Activated CD8-positive, alpha-beta memory T cell treated with anti-CD3 and anti-CD28 coated beads for 24 hours (primary cell): ENCODE data around the gene ALPI.
"Not testable (repeated sequence)": the region's sequence is repeated elsewhere in the genome, so short reads cannot be mapped to it uniquely, and the experiment has no call there.

ENCODE experiments used
- DNase-seq: peaks from one replicate; pipeline ENCODE4 v3.0.0-alpha.2; 2020

The ALPI gene

DNA sequence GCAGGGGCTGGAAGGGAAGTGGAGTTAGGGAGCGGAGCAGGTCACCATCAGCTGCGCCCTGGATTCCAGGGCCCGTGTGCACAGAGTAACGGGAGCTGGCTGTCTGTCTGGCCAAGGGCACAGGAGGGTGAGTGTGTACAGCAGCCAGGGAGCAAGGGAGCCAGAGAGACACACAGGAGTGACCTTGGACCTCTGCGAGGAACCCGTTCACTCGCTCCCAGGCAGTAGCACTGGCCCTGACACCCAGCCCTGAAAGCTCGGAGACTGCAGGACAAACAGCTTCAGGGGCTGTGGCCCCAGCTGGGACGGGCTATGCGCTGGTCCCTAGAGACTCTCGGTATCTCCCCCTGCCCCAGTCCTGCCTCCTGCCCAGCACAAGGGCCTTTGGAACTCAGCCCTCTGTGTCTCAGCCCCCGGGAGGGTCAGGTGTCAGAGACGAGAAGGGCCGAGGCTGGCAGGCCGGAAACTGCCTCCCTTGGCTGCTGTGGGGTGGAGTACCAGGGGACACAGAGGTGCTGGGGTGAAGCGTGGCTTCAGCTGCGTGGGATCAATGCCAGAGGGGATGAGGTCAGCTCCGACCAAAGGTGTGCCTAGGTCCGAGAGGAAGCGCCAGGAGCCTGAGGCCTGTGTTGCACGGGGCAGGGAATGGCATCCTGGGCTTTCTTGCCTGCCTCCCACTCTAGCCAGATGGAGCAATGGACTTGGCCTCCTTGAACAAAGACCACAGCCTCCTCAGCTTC lies 12.1 kb upstream of the ALPI start:
- DNase-seq: not testable (repeated sequence)

DNA sequence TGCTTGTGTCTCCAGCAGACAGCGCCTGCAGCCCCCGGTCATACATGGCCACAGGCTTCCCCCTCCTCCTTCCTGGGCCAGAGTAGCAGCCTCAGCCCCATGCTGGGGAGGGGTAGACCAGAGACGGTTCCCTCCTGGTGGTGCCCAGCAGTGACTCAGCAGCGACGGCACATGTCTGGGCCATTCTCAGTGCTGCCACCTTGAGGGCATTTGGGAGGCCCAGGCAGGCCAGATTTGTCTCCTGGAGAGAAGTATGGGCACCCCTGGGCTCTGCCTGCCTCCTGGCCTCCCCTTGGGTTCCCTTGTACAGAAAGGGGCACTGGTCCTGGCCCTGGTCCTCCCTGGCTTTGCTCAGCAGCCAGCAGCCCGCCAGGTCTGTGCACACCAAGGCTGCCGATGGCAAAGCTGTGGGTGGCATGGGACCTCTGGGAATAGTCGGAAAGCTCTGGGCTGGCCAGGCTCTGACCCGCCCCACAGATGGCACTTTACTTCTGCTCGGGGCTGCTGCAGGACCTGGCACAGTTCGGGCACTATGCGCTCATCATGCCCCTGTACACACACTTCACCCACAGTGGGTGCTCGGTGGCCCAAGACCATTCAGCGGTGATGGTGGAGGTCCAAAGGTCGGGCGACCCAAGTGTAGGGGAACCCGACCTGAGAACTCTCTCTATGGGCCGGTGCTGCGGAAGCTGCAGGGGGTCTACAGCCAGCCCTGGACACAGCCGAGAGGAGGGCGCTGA lies 11.4 kb upstream of the ALPI start:
- peak; percentile 87 for DNase-seq

DNA sequence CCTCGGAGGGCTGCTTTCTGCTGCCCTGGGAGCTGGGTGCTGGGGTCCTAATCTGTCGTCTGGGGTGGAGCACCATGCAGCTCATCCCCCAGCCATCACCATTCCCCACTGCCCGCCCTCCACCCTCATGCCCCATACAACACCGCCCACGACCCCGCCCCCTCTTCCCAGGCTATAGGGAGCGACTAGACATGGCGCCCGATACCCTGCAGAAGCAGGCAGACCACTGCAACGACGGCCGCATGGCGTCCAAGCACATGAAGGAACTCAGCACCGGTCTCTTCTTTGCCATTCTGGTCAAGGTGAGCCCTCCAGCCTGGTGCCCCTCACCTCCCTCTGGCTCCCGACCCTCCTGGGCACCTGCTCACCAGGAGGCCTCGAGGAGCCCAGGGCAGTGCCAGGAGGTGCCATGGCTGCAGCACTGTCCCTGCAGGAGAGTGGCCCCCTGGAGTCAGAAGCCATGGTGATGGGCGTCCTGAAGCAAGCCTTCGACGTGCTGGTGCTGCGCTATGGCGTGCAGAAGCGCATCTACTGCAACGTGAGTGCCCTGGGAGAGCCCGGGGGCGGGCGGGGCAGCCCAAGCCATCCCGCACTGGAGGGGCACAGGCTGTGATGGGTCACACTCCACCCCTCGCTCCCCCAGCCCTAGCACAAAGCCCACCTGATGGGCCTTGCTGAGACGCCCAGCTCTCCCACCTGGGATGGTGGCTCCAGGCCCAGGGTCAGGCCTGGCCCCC lies 10.6 kb upstream of the ALPI start:
- not testable (repeated sequence) for DNase-seq

DNA sequence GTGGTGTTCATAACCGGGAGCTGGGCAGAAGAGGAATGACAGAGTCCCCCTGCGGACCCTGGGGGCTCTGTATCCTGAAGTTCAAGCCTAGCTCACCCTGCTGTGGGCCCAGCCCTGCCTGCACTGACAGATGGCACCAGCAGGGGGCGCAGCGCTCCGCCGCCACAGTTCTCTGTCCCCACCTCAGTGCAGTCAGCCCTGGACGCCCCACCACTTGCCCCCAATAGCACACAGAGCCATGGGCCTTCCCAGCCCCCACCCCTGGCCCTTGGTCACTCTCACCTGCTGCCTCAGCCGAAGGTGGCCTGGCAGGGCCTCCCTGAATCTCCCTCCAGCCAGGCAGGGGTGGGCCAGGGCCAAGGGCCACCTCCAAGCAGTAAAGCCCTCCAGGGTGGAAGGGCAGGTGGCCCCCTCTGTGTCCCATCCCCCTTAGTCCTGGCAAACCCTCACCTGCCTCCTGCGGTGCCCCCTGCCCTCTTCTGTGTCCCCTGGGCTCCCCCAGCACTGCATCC lies 9.6 kb upstream of the ALPI start:
- DNase-seq: not testable (repeated sequence)

DNA sequence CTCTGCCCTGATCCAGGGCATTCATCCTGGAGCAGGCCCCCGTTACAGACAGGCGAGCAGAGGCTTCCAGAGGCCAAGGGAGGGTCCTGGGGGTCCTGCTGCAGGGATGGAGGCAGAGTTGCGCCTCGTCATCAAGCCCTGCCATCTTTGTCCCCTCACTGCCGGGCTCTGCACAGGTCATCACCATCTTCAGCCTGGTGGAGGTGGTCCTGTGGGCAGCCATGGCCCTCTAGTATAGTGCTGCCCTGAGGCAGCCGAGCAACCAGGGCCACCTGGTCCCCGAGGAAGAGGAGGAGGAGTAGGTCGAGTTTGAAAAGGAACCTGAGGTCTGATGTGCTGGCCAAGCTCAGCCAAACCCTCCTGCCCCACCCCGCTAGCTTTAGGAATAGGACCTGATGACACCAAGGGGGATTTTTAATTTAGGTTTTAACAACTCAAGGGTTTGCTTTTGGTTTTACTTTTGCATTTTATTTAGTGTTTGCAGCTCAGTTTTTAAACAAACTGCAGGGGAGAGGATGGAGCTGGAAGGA lies 8.8 kb upstream of the ALPI start:
- peak; percentile 55 for DNase-seq

DNA sequence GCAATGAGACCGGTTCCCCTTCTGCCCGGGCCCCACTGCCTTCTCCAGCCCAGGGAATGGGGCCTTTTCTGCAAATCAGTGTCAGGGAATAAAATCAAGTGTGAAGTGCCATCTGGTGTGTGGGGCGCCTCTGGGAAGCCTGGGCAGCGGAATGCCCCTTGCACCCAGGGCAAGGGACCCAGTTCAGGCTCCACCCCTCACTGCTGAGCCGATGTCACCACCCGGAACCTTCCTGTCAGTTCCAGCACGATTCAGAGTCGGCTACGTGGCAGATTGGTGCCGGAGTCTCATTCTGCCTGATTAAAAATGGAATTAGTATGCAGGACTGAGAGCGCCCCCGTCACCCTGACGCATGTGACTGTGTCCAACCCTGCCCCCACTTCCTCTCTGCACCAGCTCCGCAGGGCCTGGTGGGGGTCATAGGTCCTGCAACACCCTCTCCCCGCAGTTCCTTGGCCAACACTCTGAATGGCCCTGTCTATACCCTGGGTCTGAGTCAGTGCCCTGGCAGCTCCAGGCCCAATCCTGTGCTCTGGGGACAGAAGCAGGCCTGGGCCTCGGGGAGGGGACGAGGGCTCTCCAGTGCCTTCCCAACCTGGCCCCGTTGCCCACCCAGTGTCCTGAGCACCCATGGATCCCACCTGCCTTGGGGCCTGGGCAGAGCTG lies 8.2 kb upstream of the ALPI start:
- peak; percentile 54 for DNase-seq

DNA sequence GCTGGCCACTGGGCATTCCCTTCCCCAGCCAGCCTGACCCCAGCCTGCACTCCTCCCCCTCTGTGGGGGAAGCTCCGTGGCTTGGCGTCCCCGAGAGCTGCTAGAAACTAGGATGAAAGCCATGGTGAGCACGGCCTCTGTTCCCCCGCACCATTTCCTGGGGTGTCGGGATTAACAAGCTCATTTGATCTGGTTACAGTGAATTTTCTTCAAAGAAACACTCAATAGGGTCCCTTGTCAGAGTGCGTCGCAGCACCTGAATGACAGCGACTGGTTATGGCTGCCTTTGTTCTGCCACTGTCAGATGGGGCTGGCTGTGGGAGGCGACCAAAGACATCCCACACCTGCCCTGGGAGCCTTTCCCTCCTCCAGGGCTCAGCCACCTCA lies 7.7 kb upstream of the ALPI start:
- DNase-seq: no peak

DNA sequence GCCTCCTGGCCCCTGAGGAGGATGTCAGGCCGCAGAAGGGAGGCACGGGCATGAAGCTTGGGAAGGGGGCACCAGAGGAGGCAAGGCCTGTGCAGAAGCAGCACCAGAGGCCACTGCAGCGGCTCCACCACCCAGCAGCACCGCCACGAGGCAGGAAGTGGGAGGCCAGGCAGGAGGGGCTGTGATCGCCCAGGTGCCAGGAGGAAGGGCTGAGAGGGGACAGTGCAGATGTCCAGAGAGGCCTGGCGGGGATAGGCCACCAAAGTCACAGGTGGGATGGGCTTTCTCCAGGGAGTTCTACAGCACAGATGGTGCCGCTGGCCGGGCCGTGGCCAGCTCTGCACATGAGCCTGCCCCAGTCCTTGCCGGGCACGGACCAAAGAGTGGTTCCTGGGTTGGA lies 6.0 kb upstream of the ALPI start:
- DNase-seq: peak; percentile 47

DNA sequence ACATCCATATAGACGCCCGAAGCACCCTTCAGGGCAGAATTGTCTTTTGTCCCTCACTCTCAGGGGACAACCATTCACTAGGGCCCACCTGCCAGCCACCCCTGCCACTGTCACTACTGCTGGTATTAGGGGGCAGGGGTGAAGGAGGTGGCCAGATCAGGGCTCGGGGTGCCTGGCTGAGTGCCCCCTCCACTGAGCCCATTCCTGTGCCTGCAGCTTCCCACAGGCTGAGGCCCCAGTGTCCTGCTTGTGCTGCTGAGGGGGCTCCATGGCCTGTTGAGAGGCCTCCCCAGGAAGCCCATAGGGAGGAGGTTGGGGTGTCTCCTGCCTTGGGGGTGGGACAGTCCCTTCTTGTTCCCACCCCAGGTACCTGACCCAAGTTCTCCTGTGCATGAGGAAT lies 4.3 kb upstream of the ALPI start:
- not testable (repeated sequence) for DNase-seq

DNA sequence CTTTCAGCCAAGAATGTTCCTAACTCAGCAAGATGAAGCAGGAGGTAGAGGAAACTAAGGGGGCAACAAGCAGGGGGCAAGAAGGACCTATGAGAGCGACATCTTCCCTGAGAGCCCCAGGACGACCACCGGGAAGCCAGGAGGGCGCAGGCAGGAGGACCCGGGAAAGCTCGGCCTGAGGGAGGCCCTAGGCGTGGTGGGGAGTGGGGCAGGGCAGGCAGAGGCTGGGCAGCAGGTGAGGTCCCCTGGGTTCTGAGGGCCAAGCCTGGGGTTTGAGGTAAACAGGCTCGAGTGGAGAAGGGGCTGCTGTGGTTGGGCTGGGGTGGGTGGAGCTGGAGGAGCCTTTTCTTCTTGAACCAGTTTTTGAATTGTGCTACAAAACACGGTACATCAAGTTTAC lies 1.3 kb upstream of the ALPI start:
- no peak for DNase-seq

DNA sequence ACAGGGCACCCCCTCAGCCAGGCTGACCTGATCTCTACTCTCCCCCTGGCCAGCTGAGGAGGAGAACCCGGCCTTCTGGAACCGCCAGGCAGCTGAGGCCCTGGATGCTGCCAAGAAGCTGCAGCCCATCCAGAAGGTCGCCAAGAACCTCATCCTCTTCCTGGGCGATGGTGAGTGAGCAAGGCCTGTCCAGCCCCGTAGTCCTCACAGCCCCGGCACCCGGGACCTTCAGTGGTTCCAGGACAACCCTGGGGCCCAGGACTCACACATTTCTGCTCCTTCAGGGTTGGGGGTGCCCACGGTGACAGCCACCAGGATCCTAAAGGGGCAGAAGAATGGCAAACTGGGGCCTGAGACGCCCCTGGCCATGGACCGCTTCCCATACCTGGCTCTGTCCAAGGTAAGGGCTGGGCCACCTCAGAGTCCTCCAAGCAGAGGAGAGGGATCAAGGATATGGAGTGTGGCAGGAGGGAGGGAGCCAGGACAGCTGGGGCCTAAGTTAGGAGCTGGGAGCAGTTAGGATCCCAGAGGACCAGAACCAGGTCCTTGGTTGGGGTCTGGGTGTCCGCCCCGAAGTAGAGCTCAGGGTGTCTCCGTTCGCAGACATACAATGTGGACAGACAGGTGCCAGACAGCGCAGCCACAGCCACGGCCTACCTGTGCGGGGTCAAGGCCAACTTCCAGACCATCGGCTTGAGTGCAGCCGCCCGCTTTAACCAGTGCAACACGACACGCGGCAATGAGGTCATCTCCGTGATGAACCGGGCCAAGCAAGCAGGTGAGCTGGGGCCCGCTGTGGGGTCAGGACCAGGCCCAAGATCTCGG lies 555 bp downstream of the ALPI start:
- no peak for DNase-seq

DNA sequence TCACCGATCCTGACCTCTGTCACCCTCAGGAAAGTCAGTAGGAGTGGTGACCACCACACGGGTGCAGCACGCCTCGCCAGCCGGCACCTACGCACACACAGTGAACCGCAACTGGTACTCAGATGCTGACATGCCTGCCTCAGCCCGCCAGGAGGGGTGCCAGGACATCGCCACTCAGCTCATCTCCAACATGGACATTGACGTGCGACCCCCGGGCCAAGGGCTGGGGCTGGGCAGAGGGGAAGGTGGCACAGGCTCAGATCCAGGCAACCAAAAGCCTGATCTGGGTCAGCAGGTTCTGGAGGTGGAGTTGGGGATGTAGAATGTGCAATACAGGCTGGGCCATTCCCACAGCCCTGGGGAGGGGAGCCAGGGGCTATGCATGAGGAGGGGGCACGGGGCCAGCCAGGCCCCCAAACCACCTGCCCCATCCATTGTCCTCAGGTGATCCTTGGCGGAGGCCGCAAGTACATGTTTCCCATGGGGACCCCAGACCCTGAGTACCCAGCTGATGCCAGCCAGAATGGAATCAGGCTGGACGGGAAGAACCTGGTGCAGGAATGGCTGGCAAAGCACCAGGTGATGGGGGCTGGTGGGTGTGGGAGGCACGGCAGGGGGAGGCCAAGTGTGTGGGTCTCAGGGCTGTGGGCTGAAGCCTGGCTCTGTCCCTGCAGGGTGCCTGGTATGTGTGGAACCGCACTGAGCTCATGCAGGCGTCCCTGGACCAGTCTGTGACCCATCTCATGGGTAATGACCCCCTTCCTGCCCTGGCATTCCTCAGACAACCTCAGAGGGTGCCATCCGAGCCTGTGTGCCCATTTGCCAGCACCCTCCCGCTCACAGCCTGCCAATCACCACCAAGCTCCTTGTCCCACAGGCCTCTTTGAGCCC lies 1.4 kb downstream of the ALPI start:
- no peak for DNase-seq

DNA sequence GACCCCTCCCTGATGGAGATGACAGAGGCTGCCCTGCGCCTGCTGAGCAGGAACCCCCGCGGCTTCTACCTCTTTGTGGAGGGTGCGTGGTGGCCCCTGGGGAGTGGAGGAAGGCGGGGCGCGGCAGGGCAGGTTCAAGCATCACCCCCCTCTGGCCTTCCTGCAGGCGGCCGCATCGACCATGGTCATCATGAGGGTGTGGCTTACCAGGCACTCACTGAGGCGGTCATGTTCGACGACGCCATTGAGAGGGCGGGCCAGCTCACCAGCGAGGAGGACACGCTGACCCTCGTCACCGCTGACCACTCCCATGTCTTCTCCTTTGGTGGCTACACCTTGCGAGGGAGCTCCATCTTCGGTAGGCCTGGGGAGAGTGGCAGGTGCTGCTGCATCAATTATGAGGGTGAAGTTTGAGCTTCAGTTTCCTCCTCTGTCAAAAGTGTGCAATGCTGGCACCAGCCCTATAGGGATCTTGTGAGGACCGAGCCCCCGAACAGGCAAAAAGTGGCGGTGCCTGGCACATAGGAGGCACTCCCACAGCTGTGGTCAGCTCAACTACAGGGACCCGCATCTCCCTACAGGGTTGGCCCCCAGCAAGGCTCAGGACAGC lies 2.2 kb downstream of the ALPI start:
- no peak for DNase-seq

DNA sequence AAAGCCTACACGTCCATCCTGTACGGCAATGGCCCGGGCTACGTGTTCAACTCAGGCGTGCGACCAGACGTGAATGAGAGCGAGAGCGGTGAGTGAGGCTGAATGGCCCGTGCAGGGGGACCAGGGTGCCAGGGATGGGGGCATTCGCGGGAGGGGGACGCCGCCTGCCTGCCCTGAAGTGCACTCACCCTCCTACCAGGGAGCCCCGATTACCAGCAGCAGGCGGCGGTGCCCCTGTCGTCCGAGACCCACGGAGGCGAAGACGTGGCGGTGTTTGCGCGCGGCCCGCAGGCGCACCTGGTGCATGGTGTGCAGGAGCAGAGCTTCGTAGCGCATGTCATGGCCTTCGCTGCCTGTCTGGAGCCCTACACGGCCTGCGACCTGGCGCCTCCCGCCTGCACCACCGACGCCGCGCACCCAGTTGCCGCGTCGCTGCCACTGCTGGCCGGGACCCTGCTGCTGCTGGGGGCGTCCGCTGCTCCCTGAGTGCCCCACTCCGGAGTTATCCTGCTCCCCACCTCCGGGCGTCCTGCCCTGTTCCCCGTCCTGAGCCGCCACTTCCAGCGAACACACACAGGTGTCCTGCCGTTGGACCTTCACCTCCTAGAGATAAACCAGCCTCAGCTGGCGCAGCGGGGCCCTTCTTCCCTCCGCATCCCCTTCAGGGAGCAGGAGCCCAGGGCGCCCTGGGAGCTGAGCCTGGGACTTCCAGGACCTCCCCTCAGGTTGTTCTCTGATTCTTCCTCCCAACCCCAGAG lies 2.9 kb downstream of the ALPI start:
- DNase-seq: no peak

DNA sequence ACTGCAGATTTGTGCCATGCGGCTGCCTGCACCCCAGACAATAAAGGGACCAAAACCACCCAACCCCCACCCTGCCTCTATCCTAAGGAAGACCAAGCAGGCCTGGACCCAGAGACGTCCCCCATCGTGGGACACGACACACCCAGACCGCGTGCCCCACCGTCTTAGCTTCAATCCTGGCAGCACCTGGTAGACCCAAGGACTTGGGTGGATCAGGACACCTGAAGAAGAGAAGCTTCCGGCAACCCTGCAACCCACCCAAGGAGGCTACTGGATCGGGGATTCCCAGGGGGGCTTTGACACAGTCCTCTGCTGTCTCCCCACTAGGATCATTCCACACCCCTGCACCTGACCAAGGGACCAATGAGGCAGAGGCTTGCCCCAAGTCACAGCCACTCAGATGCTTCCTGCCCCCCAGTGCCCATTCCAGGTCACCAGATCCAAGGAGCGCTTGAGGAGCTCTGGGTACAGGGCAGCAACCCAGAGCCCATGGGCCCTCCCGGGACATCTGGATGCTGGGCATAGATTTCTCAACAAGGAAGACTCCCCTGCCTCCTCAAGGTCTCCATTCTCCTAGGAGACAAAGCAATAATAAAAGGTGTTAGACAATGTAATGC lies 3.6 kb downstream of the ALPI start:
- no peak for DNase-seq

DNA sequence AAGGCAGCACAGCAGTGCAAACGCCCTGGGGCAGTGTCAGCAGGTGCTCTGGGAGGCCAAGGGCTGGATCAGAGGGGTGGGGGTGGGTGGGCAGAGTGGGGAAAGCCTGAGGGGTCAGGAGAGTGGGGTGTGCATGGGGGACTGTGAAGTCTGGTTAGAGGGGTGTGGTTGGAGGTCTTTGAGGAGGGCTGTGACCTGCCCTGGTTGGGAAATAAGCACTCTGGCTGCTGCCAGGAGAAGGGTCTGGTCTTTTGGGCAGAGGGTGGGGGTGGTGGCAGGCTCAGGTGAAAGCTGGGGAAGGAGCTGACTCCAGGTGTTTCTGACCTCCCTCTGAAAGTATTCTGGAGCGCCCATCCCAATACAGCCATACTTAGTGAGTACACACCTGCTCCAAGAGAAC lies 4.2 kb downstream of the ALPI start:
- DNase-seq: no peak

DNA sequence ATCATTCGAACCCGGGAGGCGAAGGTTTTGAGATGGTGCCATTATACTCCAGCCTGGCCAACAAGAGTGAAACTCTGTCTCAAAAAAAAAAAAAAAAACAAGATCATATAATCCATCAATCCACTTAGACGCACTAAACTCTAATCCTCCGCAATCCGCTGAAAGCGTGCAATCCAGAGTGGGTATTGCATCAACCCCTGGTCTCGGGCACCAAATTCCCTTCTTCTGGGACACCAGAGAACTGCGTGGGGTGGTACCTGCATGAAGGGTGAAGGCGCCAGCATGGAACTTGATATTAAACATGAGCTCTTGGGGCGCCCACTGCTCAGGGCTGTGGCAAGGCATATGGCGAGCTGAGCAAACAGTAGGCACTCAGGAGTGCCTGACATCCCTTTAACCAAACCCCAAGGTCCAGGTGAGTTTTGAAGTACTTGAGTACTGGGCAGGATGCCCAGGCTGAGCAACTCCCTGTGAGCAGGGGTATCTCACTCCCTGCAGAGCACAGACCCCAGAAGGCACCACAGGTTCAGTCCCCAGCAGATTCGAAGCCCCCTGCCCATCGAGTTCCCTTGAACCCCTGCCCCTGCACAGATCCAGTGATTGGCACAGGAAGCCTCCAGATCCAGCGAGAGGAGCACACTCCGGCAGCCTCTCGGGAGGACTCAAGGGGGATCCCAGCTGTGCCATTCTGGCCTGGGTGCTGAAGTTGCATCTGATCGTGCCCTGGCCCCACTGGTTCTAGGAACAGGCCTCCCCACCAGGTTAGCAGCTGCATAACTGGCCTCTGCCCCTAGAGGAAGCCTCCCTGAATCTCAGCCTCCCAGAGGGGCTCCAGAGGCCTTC lies 8.0 kb downstream of the ALPI start:
- DNase-seq: no peak

DNA sequence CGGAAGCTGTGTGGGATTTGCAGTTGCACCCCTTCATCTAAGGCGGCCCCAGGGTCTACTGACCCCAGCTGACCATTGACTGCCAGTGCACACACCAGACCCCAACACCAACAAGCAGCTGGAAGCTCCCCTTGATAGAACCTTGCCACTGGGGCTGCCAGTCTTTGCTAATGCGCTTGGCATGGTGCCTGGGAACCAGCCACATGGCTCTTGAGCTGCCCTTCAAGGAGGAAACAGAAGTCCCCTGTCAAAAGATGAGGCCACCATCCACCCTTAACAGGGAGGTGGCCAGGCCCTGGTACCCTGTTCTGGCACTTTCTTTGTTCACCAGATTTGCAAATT lies 8.6 kb downstream of the ALPI start:
- DNase-seq: no peak
